Omental fat pad (tissue), 4 donors: ENCODE results near the gene HGS. TPM values are rescaled to one million over a fixed set of nuclear protein-coding genes. Genes with fewer than 3 reads are reported as not detected.

Experiments
- ATAC-seq: fragments of 150-250 bp; one replicate; pipeline ENCODE4 v1.9.1; 2016; ENCODE audit warnings: mild to moderate bottlenecking, moderate library complexity; ENCODE audit not compliant: low FRiP score
- DNase-seq: peaks from one replicate; pipeline ENCODE4 v3.0.0-alpha.2; 2019; ENCODE audit warnings: low spot score
- CTCF ChIP-seq, 3 donors: fragments of 450-650 bp; IDR thresholded peaks; one replicate each; pipeline ENCODE4 v1.5.1; 2016 to 2017; ENCODE audit warnings: antibody characterized with exemption in 3 of 3, mild to moderate bottlenecking in 3 of 3, moderate library complexity in 2 of 3
- total RNA-seq, 4 donors: library from RNA; depleted of rRNA; stranded (reverse); fragments of >200 nt; gene quantifications; one replicate each; pipeline ENCODE4 v1.1.0, GENCODE V29; 2016

Gene HGS
- total RNA-seq, 4 donors from 2014 or later = 54.0 to 117 (median 66.9) TPM

DNA sequence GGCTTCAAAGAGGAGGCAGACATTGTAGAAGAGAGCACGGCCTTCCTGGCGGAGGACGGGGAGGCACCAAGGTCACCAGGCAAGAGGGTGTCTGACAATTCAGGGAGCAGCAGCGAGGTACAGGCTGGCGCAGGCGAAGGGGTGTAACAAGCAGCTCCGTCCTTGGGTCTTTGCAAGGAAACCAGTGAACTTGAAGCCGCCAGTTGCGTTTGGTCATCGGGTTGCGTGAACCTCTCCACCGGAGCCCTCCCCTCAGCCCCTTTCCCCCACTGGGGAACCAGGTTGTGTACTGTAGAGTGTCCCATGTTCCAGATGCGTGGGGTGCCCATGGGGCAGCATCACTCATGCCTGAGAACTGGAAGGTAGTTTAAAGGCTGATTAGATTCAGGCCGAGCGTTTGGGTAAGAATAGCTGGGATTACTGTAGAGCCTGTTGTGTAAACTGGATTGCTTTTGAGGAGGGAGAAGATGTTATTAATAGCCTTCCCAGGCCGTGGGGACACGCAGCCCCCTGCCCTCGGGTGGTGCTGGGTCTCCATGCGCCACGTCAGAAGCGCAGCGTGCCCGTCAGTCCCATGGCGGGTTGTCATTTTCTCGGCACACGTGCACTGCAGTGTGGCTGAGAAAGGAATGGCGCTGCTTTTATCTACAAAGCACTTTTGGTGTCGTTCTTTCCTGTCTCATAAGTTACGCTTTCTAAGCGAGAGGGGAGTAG lies 21.9 kb downstream of the HGS start:
- DNase-seq (no peak), ATAC-seq (no peak)
- TF ChIP-seq CTCF (IDR thresholded peaks at IDR 0.05) = no peak

GRCh38 chr17:81706232-81706611 lies 22.4 kb downstream of the HGS start:
- ATAC-seq (no peak), DNase-seq (no peak)
- TF ChIP-seq CTCF (IDR thresholded peaks at IDR 0.05) = no peak

- no peak for ATAC-seq
- no peak for DNase-seq
- TF ChIP-seq CTCF (IDR thresholded peaks at IDR 0.05) = no peak
These were observed 23.2 kb downstream of the HGS start for GRCh38 chr17:81706757-81707624.

- TF ChIP-seq CTCF (IDR thresholded peaks at IDR 0.05) = no peak
- DNase-seq = no peak
- ATAC-seq = no peak
These were observed 24.2 kb downstream of the HGS start for GRCh38 chr17:81707725-81708646.

DNA sequence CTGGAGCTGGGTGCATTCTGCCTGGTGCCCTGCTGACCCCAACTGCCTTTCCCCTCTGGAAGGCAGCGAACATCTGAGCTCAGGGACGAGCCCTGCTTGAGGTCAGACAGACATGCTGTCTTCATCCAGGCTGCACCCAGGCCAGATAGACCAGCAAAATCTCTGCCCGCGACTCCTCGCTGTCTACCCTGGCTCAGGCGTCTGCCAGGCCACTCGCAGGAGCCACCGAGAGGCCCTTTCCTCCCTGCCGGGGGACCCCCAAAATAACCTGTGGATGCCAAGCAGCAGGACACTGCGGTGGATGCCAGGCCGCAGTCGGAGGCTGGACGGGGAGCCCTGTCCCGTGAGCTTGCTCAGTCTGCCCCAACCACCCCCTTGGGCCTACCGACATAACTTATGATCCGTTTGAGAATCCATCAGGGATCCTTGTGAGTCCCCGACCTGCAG lies 25.0 kb downstream of the HGS start:
- no peak for DNase-seq
- no peak for TF ChIP-seq CTCF (IDR thresholded peaks at IDR 0.05)
- ATAC-seq = no peak

- no peak for TF ChIP-seq CTCF (IDR thresholded peaks at IDR 0.05)
- DNase-seq (no peak), ATAC-seq (no peak)
These were observed 26.9 kb downstream of the HGS start for GRCh38 chr17:81710514-81711308.
